ENCODE results near the gene ENKD1. TPM values are rescaled to one million over a fixed set of nuclear protein-coding genes. Genes with fewer than 3 reads are reported as not detected.

Gene ENKD1
- total RNA-seq, 4 donors from 2014 or later: 6.2 to 17.6 (median 16.0) TPM

- no peak for TF ChIP-seq CTCF (IDR thresholded peaks at IDR 0.05; ENCODE audit: low read depth)
Observed at GRCh38 chr16:67672739-67673662, 6.5 kb upstream of the ENKD1 start.

- no peak for TF ChIP-seq CTCF (IDR thresholded peaks at IDR 0.05; ENCODE audit: low read depth)
Observed at GRCh38 chr16:67672306-67672705, 5.8 kb upstream of the ENKD1 start.

GRCh38 chr16:67669499-67670101, 3.0 kb upstream of the ENKD1 start:
- TF ChIP-seq CTCF (IDR thresholded peaks at IDR 0.05; ENCODE audit: low read depth): no peak

- no peak for TF ChIP-seq CTCF (IDR thresholded peaks at IDR 0.05; ENCODE audit: low read depth)
Observed at GRCh38 chr16:67668495-67669157, 2.1 kb upstream of the ENKD1 start.

GRCh38 chr16:67667817-67668494, 1.4 kb upstream of the ENKD1 start:
- TF ChIP-seq CTCF (IDR thresholded peaks at IDR 0.05; ENCODE audit: low read depth): no peak

- no peak for TF ChIP-seq CTCF (IDR thresholded peaks at IDR 0.05; ENCODE audit: low read depth)
Observed at GRCh38 chr16:67667453-67667816, 885 bp upstream of the ENKD1 start.
